ENCODE measurements around the gene RABL6.

DNA sequence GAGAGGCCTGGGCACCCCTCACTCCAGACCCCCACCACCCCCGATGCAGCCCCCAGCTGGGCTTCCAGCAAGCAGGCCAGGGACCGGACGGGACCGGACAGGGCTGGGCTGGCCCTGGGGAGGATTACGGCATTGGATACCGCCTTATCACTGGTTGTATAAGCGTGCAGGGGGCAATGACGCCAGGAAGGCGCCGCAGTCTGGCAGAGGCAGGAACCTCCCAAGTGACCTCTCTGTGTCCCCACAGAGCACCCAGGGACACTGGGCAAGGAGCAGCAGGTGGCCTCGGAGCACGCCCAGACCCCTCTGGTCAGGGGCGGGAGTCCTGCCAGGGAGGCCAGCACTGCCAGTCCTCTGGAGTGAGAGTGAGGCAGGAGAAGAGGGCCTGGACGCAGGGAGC lies 42.7 kb upstream of the RABL6 start:
- TF ChIP-seq SALL2 (tag by site-specific recombination; IDR thresholded peaks at IDR 0.05; ENCODE audit: borderline replicate concordance) (no peak), ZNF148 (tag by site-specific recombination; IDR thresholded peaks at IDR 0.05; ENCODE audit: borderline replicate concordance) (no peak), CTCF (tag by site-specific recombination; IDR thresholded peaks at IDR 0.05) (no peak), ZBTB7A (tag by site-specific recombination; IDR thresholded peaks at IDR 0.05; ENCODE audit: low read depth) (no peak), KLF17 (tag by site-specific recombination; IDR thresholded peaks at IDR 0.05) (no peak)
- TF ChIP-seq, protein P1, sequence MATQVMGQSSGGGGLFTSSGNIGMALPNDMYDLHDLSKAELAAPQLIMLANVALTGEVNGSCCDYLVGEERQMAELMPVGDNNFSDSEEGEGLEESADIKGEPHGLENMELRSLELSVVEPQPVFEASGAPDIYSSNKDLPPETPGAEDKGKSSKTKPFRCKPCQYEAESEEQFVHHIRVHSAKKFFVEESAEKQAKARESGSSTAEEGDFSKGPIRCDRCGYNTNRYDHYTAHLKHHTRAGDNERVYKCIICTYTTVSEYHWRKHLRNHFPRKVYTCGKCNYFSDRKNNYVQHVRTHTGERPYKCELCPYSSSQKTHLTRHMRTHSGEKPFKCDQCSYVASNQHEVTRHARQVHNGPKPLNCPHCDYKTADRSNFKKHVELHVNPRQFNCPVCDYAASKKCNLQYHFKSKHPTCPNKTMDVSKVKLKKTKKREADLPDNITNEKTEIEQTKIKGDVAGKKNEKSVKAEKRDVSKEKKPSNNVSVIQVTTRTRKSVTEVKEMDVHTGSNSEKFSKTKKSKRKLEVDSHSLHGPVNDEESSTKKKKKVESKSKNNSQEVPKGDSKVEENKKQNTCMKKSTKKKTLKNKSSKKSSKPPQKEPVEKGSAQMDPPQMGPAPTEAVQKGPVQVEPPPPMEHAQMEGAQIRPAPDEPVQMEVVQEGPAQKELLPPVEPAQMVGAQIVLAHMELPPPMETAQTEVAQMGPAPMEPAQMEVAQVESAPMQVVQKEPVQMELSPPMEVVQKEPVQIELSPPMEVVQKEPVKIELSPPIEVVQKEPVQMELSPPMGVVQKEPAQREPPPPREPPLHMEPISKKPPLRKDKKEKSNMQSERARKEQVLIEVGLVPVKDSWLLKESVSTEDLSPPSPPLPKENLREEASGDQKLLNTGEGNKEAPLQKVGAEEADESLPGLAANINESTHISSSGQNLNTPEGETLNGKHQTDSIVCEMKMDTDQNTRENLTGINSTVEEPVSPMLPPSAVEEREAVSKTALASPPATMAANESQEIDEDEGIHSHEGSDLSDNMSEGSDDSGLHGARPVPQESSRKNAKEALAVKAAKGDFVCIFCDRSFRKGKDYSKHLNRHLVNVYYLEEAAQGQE (tag by site-specific recombination; IDR thresholded peaks at IDR 0.05) = no peak
- TF ChIP-seq, protein P2, sequence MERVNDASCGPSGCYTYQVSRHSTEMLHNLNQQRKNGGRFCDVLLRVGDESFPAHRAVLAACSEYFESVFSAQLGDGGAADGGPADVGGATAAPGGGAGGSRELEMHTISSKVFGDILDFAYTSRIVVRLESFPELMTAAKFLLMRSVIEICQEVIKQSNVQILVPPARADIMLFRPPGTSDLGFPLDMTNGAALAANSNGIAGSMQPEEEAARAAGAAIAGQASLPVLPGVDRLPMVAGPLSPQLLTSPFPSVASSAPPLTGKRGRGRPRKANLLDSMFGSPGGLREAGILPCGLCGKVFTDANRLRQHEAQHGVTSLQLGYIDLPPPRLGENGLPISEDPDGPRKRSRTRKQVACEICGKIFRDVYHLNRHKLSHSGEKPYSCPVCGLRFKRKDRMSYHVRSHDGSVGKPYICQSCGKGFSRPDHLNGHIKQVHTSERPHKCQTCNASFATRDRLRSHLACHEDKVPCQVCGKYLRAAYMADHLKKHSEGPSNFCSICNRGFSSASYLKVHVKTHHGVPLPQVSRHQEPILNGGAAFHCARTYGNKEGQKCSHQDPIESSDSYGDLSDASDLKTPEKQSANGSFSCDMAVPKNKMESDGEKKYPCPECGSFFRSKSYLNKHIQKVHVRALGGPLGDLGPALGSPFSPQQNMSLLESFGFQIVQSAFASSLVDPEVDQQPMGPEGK (tag by site-specific recombination; IDR thresholded peaks at IDR 0.05) = no peak
